PC-3 (cell line): ENCODE measurements around the gene RAB7A.

Experiments used
- EZH2 ChIP-seq: fragments of 300-600 bp; sonication (generic); IDR thresholded peaks from one replicate; pipeline ENCODE4 v1.6.1; 2017; ENCODE audit warnings: antibody characterized with exemption, mild to moderate bottlenecking, low read length; ENCODE audit not compliant: unreplicated experiment
- TF ChIP-seq, protein P1 (sequence below): fragments of 300-600 bp; sonication (generic); conservative IDR thresholded peaks from 2 replicates; pipeline ENCODE4 v1.5.1; 2017; ENCODE audit warnings: antibody characterized with exemption, low read depth, mild to moderate bottlenecking, low read length

- TF ChIP-seq, protein P1, sequence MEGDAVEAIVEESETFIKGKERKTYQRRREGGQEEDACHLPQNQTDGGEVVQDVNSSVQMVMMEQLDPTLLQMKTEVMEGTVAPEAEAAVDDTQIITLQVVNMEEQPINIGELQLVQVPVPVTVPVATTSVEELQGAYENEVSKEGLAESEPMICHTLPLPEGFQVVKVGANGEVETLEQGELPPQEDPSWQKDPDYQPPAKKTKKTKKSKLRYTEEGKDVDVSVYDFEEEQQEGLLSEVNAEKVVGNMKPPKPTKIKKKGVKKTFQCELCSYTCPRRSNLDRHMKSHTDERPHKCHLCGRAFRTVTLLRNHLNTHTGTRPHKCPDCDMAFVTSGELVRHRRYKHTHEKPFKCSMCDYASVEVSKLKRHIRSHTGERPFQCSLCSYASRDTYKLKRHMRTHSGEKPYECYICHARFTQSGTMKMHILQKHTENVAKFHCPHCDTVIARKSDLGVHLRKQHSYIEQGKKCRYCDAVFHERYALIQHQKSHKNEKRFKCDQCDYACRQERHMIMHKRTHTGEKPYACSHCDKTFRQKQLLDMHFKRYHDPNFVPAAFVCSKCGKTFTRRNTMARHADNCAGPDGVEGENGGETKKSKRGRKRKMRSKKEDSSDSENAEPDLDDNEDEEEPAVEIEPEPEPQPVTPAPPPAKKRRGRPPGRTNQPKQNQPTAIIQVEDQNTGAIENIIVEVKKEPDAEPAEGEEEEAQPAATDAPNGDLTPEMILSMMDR, result peak; percentile 35; the same call in 1 of the 2 replicates
- TF ChIP-seq EZH2, result no peak
These were observed 137.6 kb downstream of the RAB7A start for GRCh38 chr3:128863560-128863959.
